Transverse colon (tissue), 4 donors: ENCODE data around the gene PCSK6. TPM values are rescaled to one million over a fixed set of nuclear protein-coding genes. Genes with fewer than 3 reads are reported as not detected.

Source experiments
- DNase-seq: peaks from one replicate; pipeline ENCODE4 v3.0.0-alpha.2; 2019
- H3K27ac ChIP-seq, 4 donors: fragments of 200-600 bp; sonication (generic); 2 replicates each; pipeline ENCODE4 v1.5.1; 2016 to 2018; ENCODE audit warnings: inconsistent platforms in 4 of 4
- H3K27me3 ChIP-seq: fragments of 200-600 bp; sonication (generic); 2 replicates; pipeline ENCODE4 v1.5.1; 2017; ENCODE audit warnings: inconsistent platforms
- H3K36me3 ChIP-seq, 4 donors: fragments of 200-600 bp; sonication (generic); 2 replicates each; pipeline ENCODE4 v1.5.1; 2017 to 2019; ENCODE audit warnings: inconsistent platforms in 4 of 4
- H3K4me1 ChIP-seq, 4 donors: fragments of 200-600 bp; sonication (generic); 2 replicates each; pipeline ENCODE4 v1.5.1; 2017 to 2020; ENCODE audit warnings: inconsistent platforms in 4 of 4
- H3K4me3 ChIP-seq, 4 donors: fragments of 200-600 bp; sonication (generic); 1 replicate in 1 of 4; 2 replicates in 3 of 4; pipeline versions ENCODE4 v1.5.1 to v1.6.1; 2017 to 2019; ENCODE audit warnings: inconsistent platforms in 4 of 4
- H3K9me3 ChIP-seq, 2 donors: fragments of 200-600 bp; sonication (generic); 2 replicates each; pipeline ENCODE4 v1.5.1; 2017 to 2019; ENCODE audit warnings: inconsistent platforms in 2 of 2
- EP300 ChIP-seq: sonication (generic); formaldehyde crosslinking; IDR thresholded peaks from one replicate; pipeline ENCODE4 v1.6.1; 2017; ENCODE audit warnings: antibody characterized with exemption, low read depth
- POLR2A ChIP-seq: fragments of 450-650 bp; IDR thresholded peaks from one replicate; pipeline ENCODE4 v1.6.1; 2016; ENCODE audit warnings: antibody characterized with exemption, mild to moderate bottlenecking, moderate library complexity
- POLR2AphosphoS5 ChIP-seq, 3 donors: sonication (generic); formaldehyde crosslinking; IDR thresholded peaks; one replicate each; pipeline ENCODE4 v1.6.1; 2016; ENCODE audit warnings: antibody characterized with exemption in 3 of 3
- WGBS, 2 donors: methylation state at CpG; one replicate each; pipeline ENCODE4 v1.1.5; 2018; ENCODE audit warnings: low coverage in 1 of 2; 5-methylcytosine and 5-hydroxymethylcytosine counted together
- in situ Hi-C, 4 donors: fragments of 200-750 bp; cut with MboI; loops; one replicate each; pipeline versions ENCODE4 v1.15.0 to v1.15.1; 2017; ENCODE audit warnings: low sequenced_read_pairs in 3 of 4, low pct_ligation_motif_present in 1 of 4, low pct_unique_long_range_greater_than_20kb in 1 of 4
- intact Hi-C: fragments of 100-400 bp; cut with DNase I; formaldehyde crosslinking; loops from one replicate; pipeline ENCODE4 v1.15.1; 2023; ENCODE audit warnings: low total_unique reads
- total RNA-seq, 4 donors: library from RNA; depleted of rRNA; stranded (reverse); fragments of >200 nt; gene quantifications; one replicate each; pipeline ENCODE4 v1.1.0, GENCODE V29; 2016
- TF ChIP-seq, protein P1 (sequence below), 5 experiments: fragments of 200-600 bp in 3 of 5; fragments of 450-650 bp in 2 of 5; sonication (generic) in 3 of 5; IDR thresholded peaks; 1 replicate in 2 of 5; 2 replicates in 3 of 5; pipeline ENCODE4 v1.5.1; 2016 to 2017; ENCODE audit warnings: antibody characterized with exemption in 5 of 5, inconsistent platforms in 3 of 5, mild to moderate bottlenecking in 2 of 5, moderate library complexity in 1 of 5

PCSK6 gene
- total RNA-seq, 4 donors from 2014 or later = 20.3 to 119 (median 49.7) TPM

GRCh38 chr15:101509279-101509678, 19.8 kb upstream of the PCSK6 start:
- TF ChIP-seq EP300 (no peak), POLR2AphosphoS5 (IDR thresholded peaks at IDR 0.05) (no peak), POLR2A (no peak)
- TF ChIP-seq, protein P1, sequence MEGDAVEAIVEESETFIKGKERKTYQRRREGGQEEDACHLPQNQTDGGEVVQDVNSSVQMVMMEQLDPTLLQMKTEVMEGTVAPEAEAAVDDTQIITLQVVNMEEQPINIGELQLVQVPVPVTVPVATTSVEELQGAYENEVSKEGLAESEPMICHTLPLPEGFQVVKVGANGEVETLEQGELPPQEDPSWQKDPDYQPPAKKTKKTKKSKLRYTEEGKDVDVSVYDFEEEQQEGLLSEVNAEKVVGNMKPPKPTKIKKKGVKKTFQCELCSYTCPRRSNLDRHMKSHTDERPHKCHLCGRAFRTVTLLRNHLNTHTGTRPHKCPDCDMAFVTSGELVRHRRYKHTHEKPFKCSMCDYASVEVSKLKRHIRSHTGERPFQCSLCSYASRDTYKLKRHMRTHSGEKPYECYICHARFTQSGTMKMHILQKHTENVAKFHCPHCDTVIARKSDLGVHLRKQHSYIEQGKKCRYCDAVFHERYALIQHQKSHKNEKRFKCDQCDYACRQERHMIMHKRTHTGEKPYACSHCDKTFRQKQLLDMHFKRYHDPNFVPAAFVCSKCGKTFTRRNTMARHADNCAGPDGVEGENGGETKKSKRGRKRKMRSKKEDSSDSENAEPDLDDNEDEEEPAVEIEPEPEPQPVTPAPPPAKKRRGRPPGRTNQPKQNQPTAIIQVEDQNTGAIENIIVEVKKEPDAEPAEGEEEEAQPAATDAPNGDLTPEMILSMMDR (IDR thresholded peaks at IDR 0.05) = no peak
- WGBS, 2 donors = 89% methylated on average over 6 of the region's 6 CpGs
- Histone ChIP-seq H3K36me3 (no peaks in the 10 kb centered on the region), H3K27ac (no peak overlapping the region), H3K27me3 (no peaks in the 10 kb centered on the region), H3K4me3 (no peak overlapping the region), H3K9me3 (no peaks in the 10 kb centered on the region), H3K4me1 (peaks cover 0 to 11% (median 0%) of the 10 kb centered on the region in 4 donors)
- in situ Hi-C loops (no loop called here), intact Hi-C loops (no loop called here)
- DNase-seq = no peak

- peaks cover 3% of the 10 kb centered on the region for H3K27me3 ChIP-seq
- no peaks in the 10 kb centered on the region for H3K36me3 ChIP-seq
- H3K27ac ChIP-seq = no peak overlapping the region
- TF ChIP-seq EP300 (no peak), POLR2AphosphoS5 (IDR thresholded peaks at IDR 0.05) (no peak), POLR2A (no peak)
- TF ChIP-seq, protein P1 (IDR thresholded peaks at IDR 0.05) = no peak
- WGBS, 2 donors = 86 to 91% methylated on average over 8 of the region's 8 CpGs
- peaks cover 4 to 15% (median 6%) of the 10 kb centered on the region in 4 donors for H3K4me1 ChIP-seq
- in situ Hi-C loops = no loop called here
- no peak overlapping the region for H3K4me3 ChIP-seq
- H3K9me3 ChIP-seq = no peaks in the 10 kb centered on the region
- DNase-seq = no peak
- intact Hi-C loops = no loop called here
These were observed 17.0 kb upstream of the PCSK6 start for GRCh38 chr15:101506491-101506890.

GRCh38 chr15:101505610-101506337, 16.3 kb upstream of the PCSK6 start:
- no peak overlapping the region for H3K4me3 ChIP-seq
- H3K36me3 ChIP-seq = no peaks in the 10 kb centered on the region
- no peak overlapping the region for H3K27ac ChIP-seq
- 73 to 80% methylated on average over 1 to 18 of the region's 18 CpGs for WGBS, 2 donors
- H3K9me3 ChIP-seq = no peaks in the 10 kb centered on the region
- peaks cover 3% of the 10 kb centered on the region for H3K27me3 ChIP-seq
- in situ Hi-C loops (no loop called here), intact Hi-C loops (no loop called here)
- TF ChIP-seq POLR2A (no peak), EP300 (no peak), POLR2AphosphoS5 (IDR thresholded peaks at IDR 0.05) (no peak)
- TF ChIP-seq, protein P1 (IDR thresholded peaks at IDR 0.05) = no peak
- DNase-seq = no peak
- peaks cover 8 to 22% (median 10%) of the 10 kb centered on the region in 4 donors for H3K4me1 ChIP-seq

- intact Hi-C loops = no loop called here
- Histone ChIP-seq H3K4me3 (no peak overlapping the region), H3K4me1 (peaks cover 8 to 18% (median 13%) of the 10 kb centered on the region in 4 donors), H3K36me3 (no peaks in the 10 kb centered on the region), H3K27me3 (peaks cover 3% of the 10 kb centered on the region), H3K9me3 (no peaks in the 10 kb centered on the region), H3K27ac (no peak overlapping the region)
- in situ Hi-C loops = no loop called here
- no peak for DNase-seq
- WGBS, 2 donors = 90% methylated on average over 17 of the region's 17 CpGs; no CpG with 5 or more reads in 1 of the 2 donors
- TF ChIP-seq POLR2A (no peak), POLR2AphosphoS5 (IDR thresholded peaks at IDR 0.05) (no peak), EP300 (no peak)
- TF ChIP-seq, protein P1 (IDR thresholded peaks at IDR 0.05) = no peak
These were observed 15.5 kb upstream of the PCSK6 start for GRCh38 chr15:101504866-101505609.
